LNCAP (cell line): ENCODE data around the gene LRRC3B.
A peak's percentile ranks its signal among the peaks of the same experiment; 100 is the strongest.

Source experiments
- CTCF ChIP-seq: fragments of 450-650 bp; IDR thresholded peaks from 2 replicates; pipeline ENCODE4 v1.5.1; 2017; ENCODE audit warnings: mild to moderate bottlenecking

The LRRC3B gene

GRCh38 chr3:26687466-26687865 lies 64.9 kb downstream of the LRRC3B start:
- no peak for TF ChIP-seq CTCF

GRCh38 chr3:26699553-26699952 lies 77.0 kb downstream of the LRRC3B start:
- TF ChIP-seq CTCF: no peak

- TF ChIP-seq CTCF: no peak
Measured at GRCh38 chr3:26703519-26703918, 80.9 kb downstream of the LRRC3B start.

- TF ChIP-seq CTCF: no peak
Measured at GRCh38 chr3:26704736-26705135, 82.2 kb downstream of the LRRC3B start.

GRCh38 chr3:26708501-26708900 lies 85.9 kb downstream of the LRRC3B start:
- TF ChIP-seq CTCF: no peak

DNA sequence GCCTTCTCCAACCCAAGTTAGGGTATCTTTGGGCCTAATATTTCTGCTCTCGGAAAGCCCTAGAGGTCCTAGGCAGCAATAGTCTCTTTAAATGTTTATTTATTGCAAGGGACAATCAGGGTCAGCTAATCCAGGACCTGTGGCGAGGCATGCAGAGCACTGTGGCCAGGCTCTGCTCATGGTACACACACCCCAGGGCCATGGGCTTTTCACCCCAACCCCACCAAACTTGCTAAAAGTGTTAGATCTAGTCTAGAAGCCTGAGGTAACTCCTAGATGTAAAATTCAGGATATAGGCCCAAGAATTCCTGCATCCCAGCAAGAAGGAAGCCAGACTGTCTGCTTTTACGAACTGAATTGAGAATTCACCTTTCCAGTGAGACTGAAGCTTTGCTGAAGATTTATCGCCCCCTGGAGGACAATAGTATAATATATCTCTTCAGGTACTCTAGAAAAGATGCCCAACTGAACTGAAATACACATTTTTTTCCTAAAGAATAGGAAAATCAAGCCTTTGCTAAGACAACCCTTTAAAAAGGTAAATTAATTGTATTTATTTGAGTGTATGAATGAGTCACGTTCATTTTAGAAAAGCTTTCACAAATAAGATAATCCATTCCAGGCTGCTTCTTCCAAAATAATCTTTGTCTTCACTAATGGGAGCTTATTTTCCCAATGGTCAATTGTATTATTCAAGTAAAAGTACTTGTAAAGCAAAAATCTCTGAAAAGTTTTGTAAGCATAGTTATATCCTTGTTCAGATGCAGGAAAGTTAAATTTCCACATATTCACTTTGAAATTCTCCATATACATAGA lies 89.8 kb downstream of the LRRC3B start:
- TF ChIP-seq CTCF: peak; percentile 66

DNA sequence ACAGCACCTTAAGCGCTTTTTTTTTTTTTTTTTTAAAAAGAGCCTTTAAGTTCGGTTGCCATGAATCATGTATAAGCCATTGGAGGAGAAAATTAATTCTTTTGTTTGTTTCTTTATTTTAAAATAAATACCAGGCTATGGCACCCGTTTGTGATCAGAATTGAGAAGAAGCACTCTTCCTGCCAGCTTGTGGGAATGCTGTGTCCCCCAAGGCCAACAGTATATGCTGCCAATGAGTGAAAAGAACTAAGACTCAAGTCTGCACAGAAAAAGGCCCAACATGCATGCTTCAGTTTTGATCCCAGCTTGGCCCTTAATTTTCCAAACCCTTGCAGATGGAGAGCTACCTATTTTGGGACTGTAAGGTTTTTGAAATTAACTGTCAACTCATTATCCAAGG lies 90.5 kb downstream of the LRRC3B start:
- TF ChIP-seq CTCF: no peak

DNA sequence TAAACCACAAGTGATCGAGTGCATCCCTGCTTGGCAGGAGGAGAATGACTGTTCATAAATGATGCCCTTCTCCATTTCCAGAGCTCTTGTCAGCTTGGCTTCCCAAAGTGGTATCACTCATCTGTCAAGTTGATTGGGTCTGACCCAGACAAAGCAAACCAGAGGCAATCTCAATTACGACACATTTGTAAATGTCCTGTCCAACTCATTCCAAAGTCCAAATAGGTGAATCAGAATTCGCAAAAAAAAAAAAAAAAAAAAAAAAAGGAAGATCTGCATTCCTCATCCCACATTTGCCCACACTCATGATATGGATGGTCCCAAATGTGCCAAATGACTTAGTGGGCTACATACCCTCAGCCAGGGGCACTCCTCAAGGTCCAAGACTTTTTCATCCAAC lies 91.9 kb downstream of the LRRC3B start:
- TF ChIP-seq CTCF: no peak
